CD14-positive monocyte (primary cell): Measurements from ENCODE around the gene ZAP70. TPM values are rescaled to one million over a fixed set of nuclear protein-coding genes. Genes with fewer than 3 reads are reported as not detected.

Experiments used
- DNase-seq, 3 donors: peaks; one replicate each; pipeline ENCODE4 v3.0.0-alpha.2; 2011 to 2022
- H2AFZ ChIP-seq: 2 replicates; pipeline ENCODE4 v1.6.0; 2012; ENCODE audit warnings: mild to moderate bottlenecking, low read depth, low read length, inconsistent platforms; ENCODE audit not compliant: insufficient read depth, poor library complexity, severe bottlenecking
- H3K27ac ChIP-seq, 2 donors: 1 replicate in 1 of 2; 2 replicates in 1 of 2; pipeline ENCODE4 v1.5.1; 2012 to 2013; ENCODE audit warnings: low read length in 2 of 2, control low read depth in 1 of 2, inconsistent platforms in 1 of 2, low read depth in 1 of 2, mild to moderate bottlenecking in 1 of 2
- H3K27me3 ChIP-seq, 2 donors: one replicate each; pipeline versions ENCODE4 v1.6.0 to v1.6.1; 2011 to 2013; ENCODE audit warnings: low read length in 2 of 2; ENCODE audit not compliant: control insufficient read depth in 2 of 2, insufficient read depth in 2 of 2
- H3K36me3 ChIP-seq, 2 donors: replicated peaks in 1 of 2; 1 replicate in 1 of 2; 2 replicates in 1 of 2; pipeline versions ENCODE4 v1.5.1 to v1.6.1; 2012 to 2013; ENCODE audit warnings: low read length in 2 of 2, control low read depth in 1 of 2, inconsistent platforms in 1 of 2, mild to moderate bottlenecking in 1 of 2; ENCODE audit not compliant: insufficient read depth in 2 of 2, control insufficient read depth in 1 of 2
- H3K4me1 ChIP-seq, 2 donors: 1 replicate in 1 of 2; 2 replicates in 1 of 2; pipeline versions ENCODE4 v1.5.1 to v1.6.1; 2012 to 2013; ENCODE audit warnings: low read length in 2 of 2, control low read depth in 1 of 2, inconsistent platforms in 1 of 2, mild to moderate bottlenecking in 1 of 2, moderate library complexity in 1 of 2; ENCODE audit not compliant: insufficient read depth in 2 of 2, control insufficient read depth in 1 of 2
- H3K4me2 ChIP-seq: replicated peaks from 2 replicates; pipeline ENCODE3; 2012; ENCODE audit warnings: low read length, moderate library complexity, mild to moderate bottlenecking; ENCODE audit not compliant: poor library complexity, severe bottlenecking; ENCODE audit errors: extremely low read depth
- H3K4me3 ChIP-seq, 3 experiments: fragments of 200-600 bp in 1 of 3; sonication (generic) in 1 of 3; replicated peaks in 1 of 3; 1 replicate in 2 of 3; 2 replicates in 1 of 3; pipeline ENCODE4 v1.5.1; 2011 to 2013; ENCODE audit warnings: low read length in 3 of 3, mild to moderate bottlenecking in 3 of 3, control low read depth in 2 of 3, low read depth in 2 of 3, inconsistent platforms in 1 of 3, moderate library complexity in 1 of 3
- H3K79me2 ChIP-seq: 2 replicates; pipeline ENCODE4 v1.6.0; 2012; ENCODE audit warnings: mild to moderate bottlenecking, control low read depth, inconsistent platforms, low read length, moderate library complexity; ENCODE audit not compliant: insufficient read depth
- H3K9ac ChIP-seq: 2 replicates; pipeline ENCODE4 v1.6.0; 2017; ENCODE audit warnings: low read length, mild to moderate bottlenecking; ENCODE audit not compliant: insufficient read depth, poor library complexity, severe bottlenecking
- H3K9me3 ChIP-seq, 2 donors: replicated peaks in 1 of 2; 1 replicate in 1 of 2; 2 replicates in 1 of 2; pipeline versions ENCODE4 v1.5.1 to v1.6.1; 2012 to 2013; ENCODE audit warnings: low read length in 2 of 2, control low read depth in 1 of 2; ENCODE audit not compliant: control insufficient read depth in 1 of 2, insufficient read depth in 1 of 2
- H4K20me1 ChIP-seq: 2 replicates; pipeline ENCODE4 v1.6.0; 2012; ENCODE audit warnings: mild to moderate bottlenecking, low read length, control low read depth, moderate library complexity; ENCODE audit not compliant: insufficient read depth
- H3K27ac Mint-ChIP-seq, 7 donors: one replicate each; pipeline ENCODE4 v1.8.0; 2020; ENCODE audit warnings: mild to moderate bottlenecking in 7 of 7, mixed read lengths in 7 of 7, moderate library complexity in 6 of 7, inconsistent platforms in 2 of 7
- H3K27me3 Mint-ChIP-seq, 3 donors: one replicate each; pipeline ENCODE4 v1.8.0; 2021 to 2022; ENCODE audit warnings: low read depth in 3 of 3, mild to moderate bottlenecking in 3 of 3, mixed read lengths in 3 of 3, moderate library complexity in 3 of 3, inconsistent platforms in 1 of 3
- H3K36me3 Mint-ChIP-seq, 2 donors: one replicate each; pipeline ENCODE4 v1.8.0; 2020; ENCODE audit warnings: mixed read lengths in 2 of 2, inconsistent platforms in 1 of 2, mild to moderate bottlenecking in 1 of 2
- H3K4me1 Mint-ChIP-seq: one replicate; pipeline ENCODE4 v1.8.0; 2020; ENCODE audit warnings: mild to moderate bottlenecking, mixed read lengths
- H3K4me3 Mint-ChIP-seq, 2 donors: one replicate each; pipeline ENCODE4 v1.8.0; 2020; ENCODE audit warnings: mild to moderate bottlenecking in 2 of 2, mixed read lengths in 2 of 2, moderate library complexity in 1 of 2
- H3K9me3 Mint-ChIP-seq, 7 donors: one replicate each; pipeline ENCODE4 v1.8.0; 2020 to 2022; ENCODE audit warnings: mixed read lengths in 7 of 7, mild to moderate bottlenecking in 6 of 7, moderate library complexity in 6 of 7, inconsistent platforms in 2 of 7
- WGBS: methylation state at CpG from one replicate; pipeline ENCODE4 v1.1.5; 2013; ENCODE audit warnings: missing lambda C conversion rate; ENCODE audit not compliant: insufficient coverage; 5-methylcytosine and 5-hydroxymethylcytosine counted together
- intact Hi-C, 2 donors: fragments of 100-400 bp; cut with micrococcal nuclease; formaldehyde crosslinking; loops; one replicate each; pipeline versions ENCODE4 v1.15.0 to v1.15.1; 2023
- polyA plus RNA-seq, 3 donors: library from polyadenylated mRNA; depleted of rRNA in 1 of 3; unstranded in 2 of 3; stranded (reverse) in 1 of 3; fragments of 300-500 nt in 2 of 3; fragments of >200 nt in 1 of 3; fragmentation: Illumina TruSeq in 2 of 3; gene quantifications; 1 replicate in 2 of 3; 2 replicates in 1 of 3; pipeline ENCODE4 v1.2.3, GENCODE V29; 2012 to 2021
- TF ChIP-seq, protein P1 (sequence below): fragments of 200-600 bp; IDR thresholded peaks from one replicate; pipeline ENCODE4 v1.8.0; 2022; ENCODE audit warnings: antibody characterized with exemption, mild to moderate bottlenecking

ZAP70 gene
- polyA plus RNA-seq, 3 donors: 0.30 to 0.69 (median 0.38) TPM

DNA sequence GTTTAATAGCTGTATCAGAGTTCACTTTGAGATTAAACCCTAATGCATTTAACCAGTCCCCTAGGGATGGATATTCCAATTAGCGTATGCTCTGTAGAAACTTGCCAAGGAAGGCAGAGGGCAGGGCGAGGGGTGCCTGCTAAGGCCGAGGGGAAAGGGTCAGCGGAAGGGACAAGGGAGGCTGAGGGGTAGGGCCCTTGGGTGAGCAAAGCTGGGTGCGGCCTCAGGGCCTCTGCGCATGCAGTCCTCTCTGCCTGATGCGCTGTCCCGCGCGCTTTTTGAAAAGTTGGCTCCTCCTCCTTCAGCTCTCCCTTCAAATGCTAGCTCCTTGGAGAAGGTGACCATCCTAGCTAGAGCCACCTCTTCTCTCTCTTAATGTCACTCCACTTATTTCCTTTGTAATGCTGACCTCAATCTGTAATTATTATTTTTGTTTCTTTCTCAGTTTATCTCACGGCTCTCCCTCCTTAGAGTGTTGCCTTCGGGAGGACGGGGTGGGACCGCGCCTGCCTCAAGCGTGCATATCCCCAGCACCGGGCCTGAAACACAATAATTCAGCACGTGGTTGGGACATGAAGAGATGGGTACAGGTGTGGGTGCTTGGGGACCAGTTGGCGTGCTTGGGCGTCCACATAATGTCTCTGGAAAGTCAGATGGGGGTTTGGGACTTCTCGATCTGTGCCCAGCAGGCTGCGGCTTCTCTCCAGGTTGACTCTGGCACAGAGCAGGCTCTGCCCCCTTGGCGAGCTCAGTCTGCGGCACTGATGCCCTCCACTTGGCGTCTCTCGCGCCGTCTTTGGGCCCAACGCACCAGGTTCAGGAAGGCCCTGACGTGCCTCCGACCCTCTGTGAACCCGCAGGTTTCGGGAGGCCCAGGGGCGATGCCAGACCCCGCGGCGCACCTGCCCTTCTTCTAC lies 10.0 kb downstream of the ZAP70 start:
- Histone ChIP-seq H4K20me1 (no peaks in the 10 kb centered on the region), H2AFZ (no peak overlapping the region), H3K27me3 (no peaks in the 10 kb centered on the region), H3K79me2 (no peaks in the 10 kb centered on the region), H3K9me3 (peaks cover 0 to 8% of the 10 kb centered on the region in 2 donors), H3K4me3 (no peak overlapping the region), H3K36me3 (no peaks in the 10 kb centered on the region), H3K4me2 (no peak overlapping the region), H3K27ac (no peak overlapping the region), H3K9ac (no peak overlapping the region), H3K4me1 (peaks cover 5 to 8% of the 10 kb centered on the region in 2 donors)
- WGBS: 93% methylated on average over 35 of the region's 37 CpGs
- H3K27ac Mint-ChIP-seq: no peak overlapping the region
- H3K4me3 Mint-ChIP-seq: no peak overlapping the region
- H3K9me3 Mint-ChIP-seq: peaks cover 4 to 11% (median 8%) of the 10 kb centered on the region in 7 donors
- intact Hi-C loops: no loop called here
- H3K27me3 Mint-ChIP-seq: peaks cover 1 to 10% (median 10%) of the 10 kb centered on the region in 3 donors
- TF ChIP-seq, protein P1, sequence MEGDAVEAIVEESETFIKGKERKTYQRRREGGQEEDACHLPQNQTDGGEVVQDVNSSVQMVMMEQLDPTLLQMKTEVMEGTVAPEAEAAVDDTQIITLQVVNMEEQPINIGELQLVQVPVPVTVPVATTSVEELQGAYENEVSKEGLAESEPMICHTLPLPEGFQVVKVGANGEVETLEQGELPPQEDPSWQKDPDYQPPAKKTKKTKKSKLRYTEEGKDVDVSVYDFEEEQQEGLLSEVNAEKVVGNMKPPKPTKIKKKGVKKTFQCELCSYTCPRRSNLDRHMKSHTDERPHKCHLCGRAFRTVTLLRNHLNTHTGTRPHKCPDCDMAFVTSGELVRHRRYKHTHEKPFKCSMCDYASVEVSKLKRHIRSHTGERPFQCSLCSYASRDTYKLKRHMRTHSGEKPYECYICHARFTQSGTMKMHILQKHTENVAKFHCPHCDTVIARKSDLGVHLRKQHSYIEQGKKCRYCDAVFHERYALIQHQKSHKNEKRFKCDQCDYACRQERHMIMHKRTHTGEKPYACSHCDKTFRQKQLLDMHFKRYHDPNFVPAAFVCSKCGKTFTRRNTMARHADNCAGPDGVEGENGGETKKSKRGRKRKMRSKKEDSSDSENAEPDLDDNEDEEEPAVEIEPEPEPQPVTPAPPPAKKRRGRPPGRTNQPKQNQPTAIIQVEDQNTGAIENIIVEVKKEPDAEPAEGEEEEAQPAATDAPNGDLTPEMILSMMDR: no peak
- no peak for DNase-seq
- H3K4me1 Mint-ChIP-seq: peaks cover 10% of the 10 kb centered on the region
- no peaks in the 10 kb centered on the region for H3K36me3 Mint-ChIP-seq

DNA sequence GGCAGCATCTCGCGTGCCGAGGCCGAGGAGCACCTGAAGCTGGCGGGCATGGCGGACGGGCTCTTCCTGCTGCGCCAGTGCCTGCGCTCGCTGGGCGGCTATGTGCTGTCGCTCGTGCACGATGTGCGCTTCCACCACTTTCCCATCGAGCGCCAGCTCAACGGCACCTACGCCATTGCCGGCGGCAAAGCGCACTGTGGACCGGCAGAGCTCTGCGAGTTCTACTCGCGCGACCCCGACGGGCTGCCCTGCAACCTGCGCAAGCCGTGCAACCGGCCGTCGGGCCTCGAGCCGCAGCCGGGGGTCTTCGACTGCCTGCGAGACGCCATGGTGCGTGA lies 10.7 kb downstream of the ZAP70 start:
- Histone ChIP-seq H3K27me3 (no peaks in the 10 kb centered on the region), H3K4me1 (peaks cover 0 to 2% of the 10 kb centered on the region in 2 donors), H3K9me3 (peaks cover 0 to 8% of the 10 kb centered on the region in 2 donors), H3K27ac (no peak overlapping the region), H3K4me2 (no peak overlapping the region), H3K79me2 (no peaks in the 10 kb centered on the region), H3K9ac (no peak overlapping the region), H3K4me3 (no peak overlapping the region), H2AFZ (no peak overlapping the region), H3K36me3 (no peaks in the 10 kb centered on the region), H4K20me1 (no peaks in the 10 kb centered on the region)
- intact Hi-C loops: no loop called here
- H3K4me1 Mint-ChIP-seq: peaks cover 4% of the 10 kb centered on the region
- no peak overlapping the region for H3K4me3 Mint-ChIP-seq
- no peak overlapping the region for H3K27ac Mint-ChIP-seq
- peaks cover 1 to 12% (median 9%) of the 10 kb centered on the region in 3 donors for H3K27me3 Mint-ChIP-seq
- peaks cover 4 to 11% (median 8%) of the 10 kb centered on the region in 7 donors for H3K9me3 Mint-ChIP-seq
- 76% methylated on average over 41 of the region's 41 CpGs for WGBS
- TF ChIP-seq, protein P1: no peak
- H3K36me3 Mint-ChIP-seq: no peaks in the 10 kb centered on the region
- no peak for DNase-seq
